Measurements from ENCODE around the gene SEBOX. TPM values are rescaled to one million over a fixed set of nuclear protein-coding genes. Genes with fewer than 3 reads are reported as not detected.

Gene SEBOX
- total RNA-seq, 2 experiments from 2014 or later = not detected

- peaks cover 18% of the 10 kb centered on the region for H3K36me3 Mint-ChIP-seq
- H3K27me3 Mint-ChIP-seq = no peaks in the 10 kb centered on the region
- no peak for ATAC-seq
- H3K27ac Mint-ChIP-seq = no peak overlapping the region
- no peak overlapping the region for H3K4me3 Mint-ChIP-seq
- H3K9me3 Mint-ChIP-seq (ENCODE audit: low read depth) = no peaks in the 10 kb centered on the region
- no peak for DNase-seq
- peaks cover 15% of the 10 kb centered on the region for H3K4me1 Mint-ChIP-seq
- CTCF ChIA-PET = no interaction called here
Observed at GRCh38 chr17:28388106-28388505, 23.1 kb upstream of the SEBOX start.

GRCh38 chr17:28386391-28386790 lies 21.4 kb upstream of the SEBOX start:
- CTCF ChIA-PET = interaction anchor here (0.7 to 3.0 kb wide), 2 partner anchors 15 to 30 kb away, joined by 3 to 17 read pairs; partner anchors contain the start of gene SARM1

GRCh38 chr17:28385406-28385805 lies 20.4 kb upstream of the SEBOX start:
- H3K4me3 Mint-ChIP-seq = peak overlapping the region; percentile 87
- H3K27me3 Mint-ChIP-seq = no peaks in the 10 kb centered on the region
- H3K27ac Mint-ChIP-seq = peak overlapping the region; percentile 54
- peaks cover 19% of the 10 kb centered on the region for H3K4me1 Mint-ChIP-seq
- ATAC-seq (no peak), DNase-seq (peak; percentile 46)
- CTCF ChIA-PET = interaction anchor here (1.6 to 3.0 kb wide), 3 partner anchors 12 to 31 kb away, joined by 4 to 17 read pairs (median 7); no protein-coding TSS in a partner anchor
- H3K36me3 Mint-ChIP-seq = peaks cover 16% of the 10 kb centered on the region
- H3K9me3 Mint-ChIP-seq (ENCODE audit: low read depth) = no peaks in the 10 kb centered on the region

More at GRCh38 chr17:28386391-28386790, 21.4 kb upstream of the SEBOX start:
- Mint-ChIP-seq H3K4me3 (no peak overlapping the region), H3K9me3 (ENCODE audit: low read depth) (no peaks in the 10 kb centered on the region), H3K4me1 (peaks cover 15% of the 10 kb centered on the region), H3K36me3 (peaks cover 22% of the 10 kb centered on the region), H3K27ac (no peak overlapping the region), H3K27me3 (no peaks in the 10 kb centered on the region)
- DNase-seq (no peak), ATAC-seq (no peak)

- DNase-seq (no peak), ATAC-seq (peak; percentile 29)
- H3K4me1 Mint-ChIP-seq = peaks cover 22% of the 10 kb centered on the region
- no peaks in the 10 kb centered on the region for H3K27me3 Mint-ChIP-seq
- no peaks in the 10 kb centered on the region for H3K9me3 Mint-ChIP-seq (ENCODE audit: low read depth)
- CTCF ChIA-PET = interaction anchor here (0.7 to 3.0 kb wide), 6 partner anchors 12 to 166 kb away, joined by 3 to 17 read pairs (median 4); partner anchors contain the start of gene SLC46A1
- peak overlapping the region; percentile 87 for H3K4me3 Mint-ChIP-seq
- H3K36me3 Mint-ChIP-seq = peaks cover 15% of the 10 kb centered on the region
- H3K27ac Mint-ChIP-seq = peak overlapping the region; percentile 77
Observed at GRCh38 chr17:28385037-28385400, 20.0 kb upstream of the SEBOX start.

- H3K27ac Mint-ChIP-seq = peak overlapping the region; percentile 77
- no peaks in the 10 kb centered on the region for H3K9me3 Mint-ChIP-seq (ENCODE audit: low read depth)
- ATAC-seq (peak; percentile 97), DNase-seq (peak; percentile 88)
- H3K4me3 Mint-ChIP-seq = peak overlapping the region; percentile 87
- CTCF ChIA-PET = interaction anchor here (0.7 to 3.0 kb wide), 9 partner anchors 11 to 166 kb away, joined by 3 to 17 read pairs (median 3); partner anchors contain the start of genes IFT20, SLC46A1 and TNFAIP1
- H3K4me1 Mint-ChIP-seq = peaks cover 22% of the 10 kb centered on the region
- H3K36me3 Mint-ChIP-seq = peaks cover 12% of the 10 kb centered on the region
- H3K27me3 Mint-ChIP-seq = no peaks in the 10 kb centered on the region
Observed at GRCh38 chr17:28384281-28385036, 19.5 kb upstream of the SEBOX start.

- H3K27ac Mint-ChIP-seq = no peak overlapping the region
- DNase-seq = peak; percentile 54
- H3K27me3 Mint-ChIP-seq = no peaks in the 10 kb centered on the region
- ATAC-seq = no peak
- H3K4me3 Mint-ChIP-seq = no peak overlapping the region
- peaks cover 26% of the 10 kb centered on the region for H3K4me1 Mint-ChIP-seq
- H3K36me3 Mint-ChIP-seq = peaks cover 8% of the 10 kb centered on the region
- H3K9me3 Mint-ChIP-seq (ENCODE audit: low read depth) = no peaks in the 10 kb centered on the region
- CTCF ChIA-PET = interaction anchor here (0.8 to 2.2 kb wide), 3 partner anchors 36 to 170 kb away, joined by 3 to 9 read pairs (median 3); no protein-coding TSS in a partner anchor
Observed at GRCh38 chr17:28381141-28381825, 16.3 kb upstream of the SEBOX start.

GRCh38 chr17:28379814-28380801 lies 15.1 kb upstream of the SEBOX start:
- peaks cover 20% of the 10 kb centered on the region for H3K4me1 Mint-ChIP-seq
- no peak for ATAC-seq
- no peak overlapping the region for H3K27ac Mint-ChIP-seq
- no peak for DNase-seq
- H3K9me3 Mint-ChIP-seq (ENCODE audit: low read depth) = no peaks in the 10 kb centered on the region
- H3K27me3 Mint-ChIP-seq = no peaks in the 10 kb centered on the region
- CTCF ChIA-PET = interaction anchor here (0.7 to 1.3 kb wide), 4 partner anchors 16 to 810 kb away, joined by 3 to 4 read pairs (median 3); partner anchors contain the start of gene SEBOX
- H3K36me3 Mint-ChIP-seq = peaks cover 8% of the 10 kb centered on the region
- no peak overlapping the region for H3K4me3 Mint-ChIP-seq

GRCh38 chr17:28372945-28373274 lies 7.9 kb upstream of the SEBOX start:
- H3K27me3 Mint-ChIP-seq = no peaks in the 10 kb centered on the region
- H3K9me3 Mint-ChIP-seq (ENCODE audit: low read depth) = no peaks in the 10 kb centered on the region
- H3K27ac Mint-ChIP-seq = no peak overlapping the region
- ATAC-seq = no peak
- H3K36me3 Mint-ChIP-seq = no peaks in the 10 kb centered on the region
- H3K4me1 Mint-ChIP-seq = peaks cover 21% of the 10 kb centered on the region
- H3K4me3 Mint-ChIP-seq = peak overlapping the region; percentile 75
- no peak for DNase-seq
- CTCF ChIA-PET = interaction anchor here (1.2 to 2.3 kb wide), 3 partner anchors 11 to 44 kb away, joined by 3 to 7 read pairs (median 7); partner anchors contain the start of genes IFT20 and TNFAIP1

GRCh38 chr17:28372203-28372944 lies 7.4 kb upstream of the SEBOX start:
- Mint-ChIP-seq H3K4me1 (peaks cover 20% of the 10 kb centered on the region), H3K36me3 (no peaks in the 10 kb centered on the region), H3K27me3 (no peaks in the 10 kb centered on the region), H3K27ac (no peak overlapping the region), H3K9me3 (ENCODE audit: low read depth) (no peaks in the 10 kb centered on the region), H3K4me3 (peak overlapping the region; percentile 75)
- ATAC-seq (peak; percentile 5), DNase-seq (peak; percentile 46)
- CTCF ChIA-PET = interaction anchor here (1.1 to 2.3 kb wide), 3 partner anchors 12 to 45 kb away, joined by 3 to 7 read pairs (median 6); partner anchors contain the start of genes IFT20 and TNFAIP1

- CTCF ChIA-PET = interaction anchor here (1.1 to 1.6 kb wide), 5 partner anchors 14 to 178 kb away, joined by 3 to 6 read pairs (median 3); partner anchors contain the start of genes IFT20, POLDIP2 and TNFAIP1
- peak; percentile 96 for ATAC-seq
- H3K4me1 Mint-ChIP-seq = peaks cover 20% of the 10 kb centered on the region
- H3K27me3 Mint-ChIP-seq = no peaks in the 10 kb centered on the region
- peak; percentile 96 for DNase-seq
- H3K4me3 Mint-ChIP-seq = peak within 1 kb of the TSS; percentile 82
- peak within 1 kb of the TSS; percentile 77 for H3K27ac Mint-ChIP-seq
- no peaks in the 10 kb centered on the region for H3K36me3 Mint-ChIP-seq
- no peaks in the 10 kb centered on the region for H3K9me3 Mint-ChIP-seq (ENCODE audit: low read depth)
Observed at GRCh38 chr17:28371245-28372202, 6.5 kb upstream of the SEBOX start, which contains the start of gene SARM1. Gene SARM1, plus strand, starts transcription at chr17:28371694. Its CDS starts 339 bp downstream, at chr17:28372033.

- ATAC-seq (no peak), DNase-seq (no peak)
- H3K9me3 Mint-ChIP-seq (ENCODE audit: low read depth) = no peaks in the 10 kb centered on the region
- no peaks in the 10 kb centered on the region for H3K27me3 Mint-ChIP-seq
- CTCF ChIA-PET = interaction anchor here (1.2 to 1.6 kb wide), 3 partner anchors 13 to 179 kb away, joined by 3 to 5 read pairs (median 3); partner anchors contain the start of gene POLDIP2
- peak overlapping the region; percentile 82 for H3K4me3 Mint-ChIP-seq
- H3K27ac Mint-ChIP-seq = peak overlapping the region; percentile 73
- H3K4me1 Mint-ChIP-seq = peaks cover 20% of the 10 kb centered on the region
- H3K36me3 Mint-ChIP-seq = no peaks in the 10 kb centered on the region
Observed at GRCh38 chr17:28370744-28371103, 5.7 kb upstream of the SEBOX start.

Data from activated CD8-positive, alpha-beta memory T cell treated with anti-CD3 and anti-CD28 coated beads, Interleukin-2, amount 10 ng/mL, durations not matched to agents 7 days and 5 days (primary cell).